T-cell (primary cell): ENCODE measurements around the gene AK4. TPM values are rescaled to one million over a fixed set of nuclear protein-coding genes. Genes with fewer than 3 reads are reported as not detected.
A peak's percentile ranks its signal among the peaks of the same experiment; 100 is the strongest.
"Not testable (repeated sequence)": the region's sequence is repeated elsewhere in the genome, so short reads cannot be mapped to it uniquely, and the experiment has no call there.

Experiments
- ATAC-seq, 4 experiments: fragments of 200-7000 bp in 3 of 4; fragments of 150-1000 bp in 1 of 4; cut with Tn5 transposase; replicated peaks in 1 of 4; 1 replicate in 3 of 4; 2 replicates in 1 of 4; pipeline ENCODE4 v1.10.0; 2021; ENCODE audit warnings: moderate library complexity in 3 of 4, mild to moderate bottlenecking in 2 of 4, moderate number of reproducible peaks in 1 of 4
- CTCF ChIA-PET, 2 donors: fragments of 300-600 bp; sonication (Branson Sonifier 250); formaldehyde crosslinking; loops; one replicate each; lab custom pipeline; 2022; ENCODE audit warnings: antibody characterized with exemption in 2 of 2; lab: Charles Lee
- POLR2A ChIA-PET, 2 donors: fragments of 300-600 bp; sonication (Branson Sonifier 250); formaldehyde crosslinking; loops; one replicate each; lab custom pipeline; 2022; ENCODE audit warnings: antibody characterized with exemption in 2 of 2; lab: Charles Lee
- DNase-seq, 35 experiments: peaks; one replicate each; pipeline versions ENCODE4 v3.0.0 to v3.0.0-alpha.2; 2013 to 2023
- H3K27ac ChIP-seq: one replicate; pipeline ENCODE4 v1.5.1; 2013; ENCODE audit warnings: low read length
- H3K27me3 ChIP-seq, 2 experiments: replicated peaks in 1 of 2; 1 replicate in 1 of 2; 2 replicates in 1 of 2; pipeline versions ENCODE4 v1.6.1 to v1.7.0; 2013; ENCODE audit warnings: low read length in 1 of 2, mixed read lengths in 1 of 2; ENCODE audit not compliant: control insufficient read depth in 2 of 2, insufficient read depth in 2 of 2; ENCODE audit errors: extremely low read depth in 1 of 2
- H3K36me3 ChIP-seq, 2 donors: 1 replicate in 1 of 2; 2 replicates in 1 of 2; pipeline versions ENCODE4 v1.6.1 to v1.7.0; 2013; ENCODE audit warnings: low read length in 1 of 2; ENCODE audit not compliant: control insufficient read depth in 2 of 2, insufficient read depth in 1 of 2; ENCODE audit errors: extremely low read depth in 1 of 2
- H3K4me1 ChIP-seq, 2 experiments: 1 replicate in 1 of 2; 2 replicates in 1 of 2; pipeline versions ENCODE4 v1.6.1 to v1.7.0; 2013; ENCODE audit warnings: low read length in 2 of 2, mixed read lengths in 1 of 2; ENCODE audit not compliant: insufficient read depth in 2 of 2, control insufficient read depth in 1 of 2; ENCODE audit errors: extremely low read depth in 1 of 2
- H3K4me3 ChIP-seq, 2 donors: 1 replicate in 1 of 2; 2 replicates in 1 of 2; pipeline versions ENCODE4 v1.5.1 to v1.7.0; 2013; ENCODE audit warnings: mild to moderate bottlenecking in 2 of 2, low read length in 1 of 2, moderate library complexity in 1 of 2; ENCODE audit not compliant: control insufficient read depth in 1 of 2; ENCODE audit errors: extremely low read depth in 1 of 2
- H3K9me3 ChIP-seq: 2 replicates; pipeline ENCODE4 v1.7.0; 2013
- H3K27ac Mint-ChIP-seq, 2 donors: one replicate each; pipeline ENCODE4 v1.8.0; 2020 to 2021; ENCODE audit warnings: mild to moderate bottlenecking in 2 of 2, mixed read lengths in 2 of 2
- H3K27me3 Mint-ChIP-seq, 2 donors: one replicate each; pipeline ENCODE4 v1.8.0; 2021 to 2022; ENCODE audit warnings: mixed read lengths in 2 of 2
- H3K36me3 Mint-ChIP-seq: one replicate; pipeline ENCODE4 v1.8.0; 2021; ENCODE audit warnings: mixed read lengths
- H3K4me1 Mint-ChIP-seq, 3 donors: one replicate each; pipeline ENCODE4 v1.8.0; 2020 to 2022; ENCODE audit warnings: mixed read lengths in 3 of 3, mild to moderate bottlenecking in 1 of 3
- H3K4me3 Mint-ChIP-seq, 3 donors: one replicate each; pipeline ENCODE4 v1.8.0; 2020 to 2022; ENCODE audit warnings: mild to moderate bottlenecking in 3 of 3, mixed read lengths in 3 of 3, moderate library complexity in 3 of 3
- H3K9me3 Mint-ChIP-seq, 3 donors: one replicate each; pipeline ENCODE4 v1.8.0; 2020 to 2022; ENCODE audit warnings: mixed read lengths in 3 of 3
- WGBS: methylation state at CpG from one replicate; pipeline ENCODE4 v1.1.5; 2013; ENCODE audit warnings: missing lambda C conversion rate; ENCODE audit not compliant: insufficient coverage; 5-methylcytosine and 5-hydroxymethylcytosine counted together
- total RNA-seq, 35 experiments: library from RNA in 6 of 35; stranded (reverse) in 6 of 35; fragments of 120-200 nt in 1 of 35; gene quantifications; one replicate each; pipeline versions ENCODE4 v1.2.1 to v1.2.4 and lab custom pipeline; 2013 to 2026

The AK4 gene
- total RNA-seq, 5 donors from 2014 or later (not counting 1 experiment from before 2014, with no cell fraction given), result 0.18 to 2.4 (median 1.1) TPM

DNA sequence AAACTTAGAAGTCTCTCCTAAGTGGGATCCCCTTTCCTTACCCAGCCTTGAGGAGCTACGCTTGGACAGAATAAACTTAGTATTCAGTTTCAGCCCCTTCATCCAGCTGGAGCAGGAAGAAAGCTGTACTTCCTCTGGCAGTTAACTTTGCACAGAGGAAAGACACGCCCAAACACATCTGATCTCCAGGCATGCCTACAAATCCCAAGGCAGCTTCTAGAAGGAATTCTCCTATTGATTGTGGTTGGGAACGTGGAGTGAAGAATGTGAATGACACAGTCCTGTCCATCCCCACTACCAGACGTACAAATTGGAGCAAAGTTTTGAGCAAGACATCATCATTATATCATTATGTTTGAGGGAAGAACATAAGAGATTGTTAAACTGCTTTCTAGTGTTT lies 6.6 kb upstream of the AK4 start:
- DNase-seq (no peak), ATAC-seq (no peak)
- H3K4me1 Mint-ChIP-seq, result peaks cover 0 to 2% (median 0%) of the 10 kb centered on the region in 3 donors
- Histone ChIP-seq H3K27ac (no peak overlapping the region), H3K4me3 (no peak overlapping the region), H3K9me3 (no peaks in the 10 kb centered on the region), H3K27me3 (peaks cover 4 to 17% of the 10 kb centered on the region in 2 experiments), H3K4me1 (no peaks in the 10 kb centered on the region), H3K36me3 (no peaks in the 10 kb centered on the region)
- WGBS, result no CpG with 5 or more reads among the region's 4 CpGs
- ChIA-PET CTCF (interaction anchor here in 1 of 2 donors (0.6 kb wide), 1 partner anchor 9 kb away, joined by 4 read pairs; no protein-coding TSS in a partner anchor), POLR2A (interaction anchor here in 1 of 2 donors (0.7 kb wide), 1 partner anchor 571 kb away, joined by 3 read pairs; no protein-coding TSS in a partner anchor)
- H3K4me3 Mint-ChIP-seq, result no peak overlapping the region
- H3K27ac Mint-ChIP-seq, result no peak overlapping the region
- no peaks in the 10 kb centered on the region for H3K9me3 Mint-ChIP-seq
- H3K27me3 Mint-ChIP-seq, result peaks cover 27 to 32% of the 10 kb centered on the region in 2 donors
- no peaks in the 10 kb centered on the region for H3K36me3 Mint-ChIP-seq

DNA sequence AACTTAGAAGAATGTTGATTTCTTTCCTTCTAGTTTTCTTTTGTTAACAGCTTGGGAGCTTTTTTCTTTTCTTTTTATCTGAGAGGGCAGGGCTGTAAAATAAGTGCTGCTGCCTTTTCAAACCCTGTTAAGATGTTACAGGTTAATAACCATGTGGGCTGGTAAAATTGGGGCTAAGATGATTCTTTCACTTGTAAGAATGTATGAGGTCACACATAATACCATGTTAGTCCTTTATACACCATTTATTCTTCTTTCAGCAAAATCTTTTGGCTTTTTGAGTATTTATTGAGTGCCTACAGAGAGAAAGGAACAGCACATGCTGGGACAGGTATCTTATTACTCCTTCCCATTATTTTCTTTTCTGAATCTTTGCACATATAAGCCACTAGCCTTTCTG lies 6.1 kb upstream of the AK4 start:
- no peaks in the 10 kb centered on the region for H3K36me3 Mint-ChIP-seq
- peaks cover 0 to 2% of the 10 kb centered on the region in 2 experiments for H3K4me1 ChIP-seq
- H3K27ac Mint-ChIP-seq, result no peak overlapping the region
- no peak overlapping the region for H3K27ac ChIP-seq
- ChIA-PET POLR2A (interaction anchor here in 1 of 2 donors (0.7 kb wide), 1 partner anchor 571 kb away, joined by 3 read pairs; no protein-coding TSS in a partner anchor), CTCF (no interaction called here)
- H3K4me3 Mint-ChIP-seq, result no peak overlapping the region
- H3K4me1 Mint-ChIP-seq, result peaks cover 0 to 7% (median 1%) of the 10 kb centered on the region in 3 donors
- no peaks in the 10 kb centered on the region for H3K36me3 ChIP-seq
- peaks cover 4 to 22% of the 10 kb centered on the region in 2 experiments for H3K27me3 ChIP-seq
- H3K4me3 ChIP-seq, result no peak overlapping the region
- ATAC-seq (no peak), DNase-seq (no peak)
- H3K27me3 Mint-ChIP-seq, result peaks cover 32 to 37% of the 10 kb centered on the region in 2 donors
- H3K9me3 ChIP-seq, result no peaks in the 10 kb centered on the region
- H3K9me3 Mint-ChIP-seq, result no peaks in the 10 kb centered on the region

GRCh38 chr1:65143112-65143658 lies 4.8 kb upstream of the AK4 start:
- Mint-ChIP-seq H3K4me1 (peaks cover 0 to 10% (median 5%) of the 10 kb centered on the region in 3 donors), H3K27me3 (peaks cover 36 to 44% of the 10 kb centered on the region in 2 donors)
- ATAC-seq, H3K9me3 ChIP-seq, H3K27ac ChIP-seq, H3K9me3 Mint-ChIP-seq, H3K4me3 Mint-ChIP-seq, H3K27ac Mint-ChIP-seq, H3K36me3 ChIP-seq, H3K4me3 ChIP-seq, DNase-seq, H3K36me3 Mint-ChIP-seq, POLR2A ChIA-PET: not testable (repeated sequence)
- Histone ChIP-seq H3K4me1 (peaks cover 0 to 10% of the 10 kb centered on the region in 2 experiments), H3K27me3 (peaks cover 4 to 34% of the 10 kb centered on the region in 2 experiments)
- CTCF ChIA-PET, result interaction anchor here in 1 of 2 donors (0.6 kb wide), 1 partner anchor 147 kb away, joined by 3 read pairs; no protein-coding TSS in a partner anchor
- 100% methylated on average over 3 of the region's 6 CpGs for WGBS

GRCh38 chr1:65146908-65147423 lies 1.0 kb upstream of the AK4 start:
- peak overlapping the region in 1 of 2 donors; percentile 47 for H3K4me3 ChIP-seq
- Mint-ChIP-seq H3K9me3 (no peaks in the 10 kb centered on the region), H3K36me3 (no peaks in the 10 kb centered on the region), H3K4me3 (peak overlapping the region; percentile 68 to 85 (median 68)), H3K4me1 (peaks cover 8 to 17% (median 11%) of the 10 kb centered on the region in 3 donors), H3K27ac (no peak overlapping the region), H3K27me3 (peaks cover 47 to 61% of the 10 kb centered on the region in 2 donors)
- no peak overlapping the region for H3K27ac ChIP-seq
- POLR2A ChIA-PET, result no interaction called here
- no peak for DNase-seq
- no peaks in the 10 kb centered on the region for H3K36me3 ChIP-seq
- no peak for ATAC-seq
- H3K27me3 ChIP-seq, result peaks cover 4 to 45% of the 10 kb centered on the region in 2 experiments
- CTCF ChIA-PET, result no interaction called here
- H3K4me1 ChIP-seq, result peaks cover 0 to 17% of the 10 kb centered on the region in 2 experiments
- no peaks in the 10 kb centered on the region for H3K9me3 ChIP-seq
- 29% methylated on average over 17 of the region's 20 CpGs for whole genome bisulfite sequencing

DNA sequence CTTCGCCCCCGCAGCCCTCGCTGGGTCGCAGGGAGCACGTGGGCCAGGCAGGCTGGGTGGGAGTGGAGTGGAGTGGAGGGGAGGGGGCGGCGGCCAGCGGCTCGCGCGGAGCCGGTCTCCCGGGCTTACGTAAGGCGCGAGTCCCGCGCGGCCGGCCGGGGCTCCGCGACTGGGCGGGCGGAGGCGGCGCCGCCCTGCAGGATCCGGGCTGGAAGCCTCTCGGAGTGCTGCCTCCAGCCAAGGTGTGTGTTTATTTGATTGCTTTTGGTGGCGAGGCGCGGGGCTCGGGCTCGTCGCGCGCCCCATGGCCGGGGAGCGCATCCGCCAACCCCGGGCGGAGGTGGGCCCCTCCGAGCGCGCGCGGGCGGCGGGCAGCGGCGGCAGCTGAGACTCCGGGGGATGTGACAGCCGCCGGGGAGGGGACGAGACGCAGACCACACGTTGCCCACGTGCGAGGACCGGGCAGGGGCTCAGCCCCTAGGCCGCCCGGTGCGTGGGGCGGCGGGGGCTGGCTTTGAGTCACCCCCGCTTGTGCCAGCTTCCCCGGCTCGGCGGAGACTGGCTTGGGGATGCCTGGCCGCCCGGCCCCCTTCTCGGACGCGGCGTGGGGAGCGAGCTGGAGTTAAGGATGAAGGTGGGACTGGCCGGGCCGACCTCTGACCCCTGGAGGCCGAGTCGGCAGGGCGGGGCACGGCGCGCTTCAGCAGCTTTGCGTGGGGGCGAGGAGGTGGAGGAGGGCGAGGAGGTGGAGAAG lies 402 bp upstream of the AK4 start:
- Mint-ChIP-seq H3K4me3 (peak overlapping the region; percentile 72 to 85 (median 74)), H3K27me3 (peaks cover 47 to 57% of the 10 kb centered on the region in 2 donors), H3K4me1 (peaks cover 8 to 17% (median 11%) of the 10 kb centered on the region in 3 donors), H3K9me3 (no peaks in the 10 kb centered on the region), H3K27ac (no peak overlapping the region), H3K36me3 (no peaks in the 10 kb centered on the region)
- 1% methylated on average over 79 of the region's 88 CpGs for WGBS
- ATAC-seq, result peak; percentile 46 to 60 (median 52)
- no peaks in the 10 kb centered on the region for H3K36me3 ChIP-seq
- peak overlapping the region; percentile 38 to 47 for H3K4me3 ChIP-seq
- peak in 12 of 35 experiments; percentile 1 to 18 (median 8) for DNase-seq
- H3K4me1 ChIP-seq, result peaks cover 0 to 17% of the 10 kb centered on the region in 2 experiments
- peaks cover 4 to 44% of the 10 kb centered on the region in 2 experiments for H3K27me3 ChIP-seq
- POLR2A ChIA-PET, result no interaction called here
- no peak overlapping the region for H3K27ac ChIP-seq
- CTCF ChIA-PET, result no interaction called here
- H3K9me3 ChIP-seq, result no peaks in the 10 kb centered on the region
